ENCODE data around the gene PDGFD.

Gene PDGFD

DNA sequence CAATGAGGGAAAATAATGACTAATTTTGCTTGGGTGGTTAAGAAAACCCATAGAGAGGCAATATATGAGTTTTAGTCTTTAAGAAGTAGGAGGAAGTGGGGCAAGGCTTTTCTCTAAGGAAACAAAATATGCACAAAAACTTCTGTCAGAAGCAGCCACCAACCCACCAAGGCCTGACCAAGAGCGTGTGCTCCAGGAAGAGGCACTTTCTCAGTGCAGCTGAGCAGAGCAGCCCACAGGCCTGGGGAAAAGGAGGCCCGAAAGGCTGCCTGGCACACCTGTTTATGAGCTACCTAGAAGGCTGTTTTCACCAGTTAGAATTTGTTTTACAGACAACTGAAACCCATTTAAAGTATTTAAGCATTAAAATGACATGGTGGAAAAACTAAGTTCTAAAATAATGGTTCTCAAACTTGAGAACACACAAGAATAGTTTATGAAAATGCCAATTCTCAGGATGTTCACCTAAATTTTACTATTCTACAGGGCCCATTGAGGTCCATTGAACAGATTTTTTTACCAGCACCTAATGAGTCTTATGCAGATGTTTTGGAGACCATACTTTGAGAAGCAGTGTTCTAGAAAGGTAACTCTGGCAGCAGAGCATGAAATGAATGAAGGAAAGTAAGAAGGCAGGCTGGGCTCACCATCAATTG is 288.0 kb downstream of the PDGFD start:
- DNase-seq = no peak

DNA sequence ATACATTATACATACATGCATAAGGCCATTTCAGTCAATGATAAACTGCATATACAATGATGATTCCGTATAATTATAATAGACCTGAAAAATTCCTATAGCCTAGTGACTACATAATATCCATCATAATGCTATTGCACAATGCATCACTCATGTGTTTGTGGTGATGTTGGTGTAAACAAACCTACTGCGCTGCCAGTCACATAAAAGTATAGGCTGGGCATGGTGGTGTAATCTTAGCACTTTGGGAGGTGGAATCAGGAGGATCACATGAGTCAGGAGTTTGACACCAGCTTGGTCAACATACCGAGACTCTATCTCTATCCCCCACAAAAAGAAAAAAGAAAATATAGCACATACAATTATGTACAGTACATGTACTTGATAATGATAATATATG is 291.2 kb downstream of the PDGFD start:
- DNase-seq = no peak

DNA sequence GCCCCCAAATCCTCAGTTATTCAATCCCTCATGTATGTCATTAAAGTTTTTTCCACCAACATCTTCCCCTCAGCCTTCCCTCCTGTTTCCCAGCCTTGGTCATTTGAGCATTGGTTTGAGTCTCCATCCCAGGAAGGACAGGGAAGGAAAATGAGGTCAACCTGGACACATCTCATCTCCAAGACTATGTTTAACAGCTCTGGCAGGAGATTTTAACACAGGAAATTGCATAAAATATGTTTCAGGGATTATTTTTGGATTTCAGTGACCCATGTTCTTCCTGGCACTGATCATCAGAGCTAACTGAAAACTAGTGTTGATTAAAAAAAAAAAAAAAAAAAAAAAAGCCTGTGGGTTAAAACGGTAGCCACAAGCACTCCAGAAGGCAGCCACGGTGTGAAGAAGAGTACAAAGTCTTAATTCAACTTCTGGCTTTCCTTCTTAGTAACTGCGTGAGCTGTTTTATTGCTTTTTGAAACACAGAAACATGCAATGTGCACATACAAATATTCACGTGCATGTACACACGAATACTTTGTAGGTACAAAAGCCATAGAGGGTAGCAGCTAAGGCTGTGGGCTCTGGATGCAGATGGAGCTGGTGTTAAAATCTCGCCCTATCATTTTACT is 291.9 kb downstream of the PDGFD start:
- no peak for DNase-seq

DNA sequence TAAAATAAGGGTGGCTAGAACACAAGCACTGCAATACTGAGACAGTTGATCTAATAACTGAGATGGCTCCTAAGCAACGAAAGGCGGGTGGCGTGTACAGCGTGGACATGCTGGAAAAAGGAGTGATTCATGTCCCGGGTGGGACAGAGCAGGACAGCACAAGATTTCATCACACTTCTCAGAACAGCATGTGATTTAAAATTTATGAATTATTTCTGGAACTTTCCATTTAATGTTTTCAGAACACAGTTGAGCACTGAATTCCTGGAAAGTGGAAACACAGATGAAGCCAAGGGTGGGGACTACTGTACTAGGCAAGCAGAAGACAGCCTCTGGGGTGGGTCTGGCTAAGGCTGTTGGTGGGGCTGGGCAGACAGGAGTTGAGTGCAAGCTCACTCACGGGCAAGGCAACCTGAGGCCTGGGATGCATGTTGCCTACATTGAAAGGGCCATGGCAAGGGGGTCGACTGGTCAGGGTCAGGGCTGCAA is 293.1 kb downstream of the PDGFD start:
- DNase-seq = no peak

DNA sequence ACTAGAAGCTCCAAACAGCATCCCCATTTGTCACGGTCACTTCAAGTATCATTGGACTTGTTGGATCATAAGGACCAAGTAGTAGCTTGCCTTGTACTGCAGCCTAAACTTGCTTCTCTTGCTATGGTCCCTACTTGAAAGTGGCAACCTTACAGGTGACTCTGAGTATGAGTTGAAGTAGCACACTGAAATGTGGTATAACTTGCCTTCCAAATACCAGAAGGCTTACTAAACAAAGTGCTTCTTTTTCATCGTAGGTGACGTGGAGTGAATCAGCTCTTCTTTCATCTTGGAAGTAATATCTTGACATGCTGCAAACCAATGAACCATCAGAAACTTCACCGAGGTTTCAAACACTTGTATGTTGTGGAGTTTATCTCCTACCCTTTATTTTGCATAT is 296.5 kb downstream of the PDGFD start:
- DNase-seq = no peak

DNA sequence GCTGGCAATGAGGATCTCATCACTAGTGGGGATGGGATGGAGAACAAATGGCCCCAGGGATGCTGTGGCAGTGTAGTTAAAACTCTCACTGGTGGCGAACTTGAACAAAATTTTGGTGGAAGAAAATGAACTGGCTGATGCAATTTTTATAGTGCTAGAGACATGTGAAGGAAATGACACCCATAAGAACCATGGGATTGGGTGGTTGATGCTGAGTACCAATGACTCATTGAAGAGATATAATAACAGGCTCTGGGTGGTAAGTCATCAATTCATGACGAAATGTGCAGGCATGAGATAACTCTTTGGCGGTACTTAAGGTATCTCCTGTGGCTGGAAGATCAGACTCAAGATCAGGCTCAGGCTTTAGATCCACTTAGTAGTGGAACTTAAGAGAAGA is 300.4 kb downstream of the PDGFD start:
- DNase-seq = no peak

DNA sequence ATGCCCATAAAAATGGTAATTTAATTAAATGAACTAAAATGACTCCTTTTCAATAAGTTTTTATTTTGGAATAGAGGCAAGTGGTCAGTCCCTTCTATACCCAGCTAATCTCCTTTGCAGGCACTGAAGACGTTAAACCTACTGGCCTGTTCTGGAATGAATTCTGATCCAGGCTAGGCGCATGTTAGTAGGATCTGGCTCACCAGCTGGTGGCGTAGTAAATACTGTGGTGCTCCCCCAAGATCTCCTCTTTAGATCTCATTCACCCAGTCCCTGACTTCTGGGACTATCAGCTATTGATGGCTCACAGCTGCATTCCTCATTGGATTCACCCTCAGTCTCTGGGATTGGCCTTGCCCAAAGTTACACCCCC is 301.2 kb downstream of the PDGFD start:
- no peak for DNase-seq

DNA sequence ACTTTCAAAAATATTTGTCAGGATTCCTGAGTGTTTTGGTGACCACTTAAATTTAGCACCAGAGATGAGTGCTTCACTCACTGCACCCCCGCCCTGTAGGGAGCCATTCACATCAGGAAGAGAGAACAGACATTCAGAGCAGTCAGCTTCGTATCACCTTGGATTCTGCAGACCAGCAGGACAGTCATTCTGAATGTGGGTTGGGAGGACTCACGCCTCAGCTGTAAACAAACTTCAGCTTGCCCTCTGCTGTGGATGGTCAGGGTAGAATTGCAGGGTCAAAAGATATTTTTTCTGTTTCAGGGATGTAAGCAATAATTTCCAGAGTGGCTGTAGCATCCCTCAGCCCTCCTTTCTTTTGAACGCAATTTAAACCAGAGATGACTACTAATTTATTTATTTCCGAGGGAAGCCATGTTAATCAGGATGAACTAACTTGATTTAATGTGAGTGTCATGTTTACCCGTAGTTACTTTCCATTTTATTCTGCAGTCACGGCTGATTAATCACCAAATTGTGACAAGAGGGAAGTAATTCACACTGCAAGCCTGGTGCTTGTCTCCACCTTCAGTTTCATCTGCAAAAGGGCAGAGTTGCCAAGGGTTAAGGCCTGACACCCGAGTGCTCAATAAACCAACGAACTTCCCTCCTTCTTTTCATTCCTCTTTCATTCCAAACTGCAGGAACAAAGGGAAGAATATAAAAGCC is 301.7 kb downstream of the PDGFD start:
- DNase-seq = no peak

Measured in NCI-H1436 treated with DMSO at 0.1 percent for 48 hours (cell line).